ENCODE results near the gene ELF4.

DNA sequence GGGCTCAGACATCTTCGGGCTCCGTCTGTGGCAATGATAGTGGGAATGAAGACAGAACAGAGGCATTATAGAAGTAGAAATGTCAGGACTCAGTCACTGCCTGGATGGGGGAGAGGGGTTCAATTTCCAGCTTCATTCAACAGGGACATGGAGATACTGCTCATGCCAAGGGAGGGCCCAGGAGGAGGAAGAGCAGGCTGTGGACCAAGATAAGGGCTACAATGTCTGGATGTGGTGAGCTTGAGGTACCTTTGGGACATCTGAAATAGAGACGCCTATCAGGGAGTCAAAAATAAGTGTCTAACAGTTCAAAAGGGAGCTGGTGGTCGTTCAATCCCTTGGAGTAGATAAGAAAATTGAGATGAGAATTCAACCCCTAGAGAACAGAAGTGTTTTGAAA, 34.5 kb downstream of the ELF4 start:
- TF ChIP-seq, protein P1, sequence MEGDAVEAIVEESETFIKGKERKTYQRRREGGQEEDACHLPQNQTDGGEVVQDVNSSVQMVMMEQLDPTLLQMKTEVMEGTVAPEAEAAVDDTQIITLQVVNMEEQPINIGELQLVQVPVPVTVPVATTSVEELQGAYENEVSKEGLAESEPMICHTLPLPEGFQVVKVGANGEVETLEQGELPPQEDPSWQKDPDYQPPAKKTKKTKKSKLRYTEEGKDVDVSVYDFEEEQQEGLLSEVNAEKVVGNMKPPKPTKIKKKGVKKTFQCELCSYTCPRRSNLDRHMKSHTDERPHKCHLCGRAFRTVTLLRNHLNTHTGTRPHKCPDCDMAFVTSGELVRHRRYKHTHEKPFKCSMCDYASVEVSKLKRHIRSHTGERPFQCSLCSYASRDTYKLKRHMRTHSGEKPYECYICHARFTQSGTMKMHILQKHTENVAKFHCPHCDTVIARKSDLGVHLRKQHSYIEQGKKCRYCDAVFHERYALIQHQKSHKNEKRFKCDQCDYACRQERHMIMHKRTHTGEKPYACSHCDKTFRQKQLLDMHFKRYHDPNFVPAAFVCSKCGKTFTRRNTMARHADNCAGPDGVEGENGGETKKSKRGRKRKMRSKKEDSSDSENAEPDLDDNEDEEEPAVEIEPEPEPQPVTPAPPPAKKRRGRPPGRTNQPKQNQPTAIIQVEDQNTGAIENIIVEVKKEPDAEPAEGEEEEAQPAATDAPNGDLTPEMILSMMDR (IDR thresholded peaks at IDR 0.05), result no peak
- TF ChIP-seq EP300 (IDR thresholded peaks at IDR 0.05), result no peak
- no peak for TF ChIP-seq POLR2A (IDR thresholded peaks at IDR 0.05)

Measured in suprapubic skin (tissue), 3 donors.